DOHH2 (cell line): ENCODE measurements around the gene PIGH.

ENCODE experiments used
- H3F3A ChIP-seq: fragments of 200-600 bp; sonication (generic), shearing (Covaris generic); 2 replicates; pipeline ENCODE4 v1.6.0; 2016; ENCODE audit warnings: antibody characterized with exemption, mild to moderate bottlenecking; ENCODE audit not compliant: control insufficient read depth, insufficient read depth
- H3K27ac ChIP-seq: fragments of 200-600 bp; sonication (generic); 2 replicates; pipeline ENCODE4 v1.5.1; 2014; ENCODE audit warnings: low read depth, mild to moderate bottlenecking, low read length, moderate library complexity
- H3K27me3 ChIP-seq: fragments of 200-600 bp; sonication (generic); 2 replicates; pipeline ENCODE4 v1.6.1; 2014; ENCODE audit warnings: mild to moderate bottlenecking, low read length, mixed read lengths; ENCODE audit not compliant: control insufficient read depth
- H3K36me3 ChIP-seq: fragments of 200-600 bp; sonication (generic); 2 replicates; pipeline ENCODE4 v1.6.1; 2014; ENCODE audit warnings: mild to moderate bottlenecking, low read length, moderate library complexity, mixed read lengths; ENCODE audit not compliant: control insufficient read depth
- H3K4me1 ChIP-seq: fragments of 200-600 bp; sonication (generic); 2 replicates; pipeline ENCODE4 v1.6.1; 2014; ENCODE audit warnings: mild to moderate bottlenecking, low read length, mixed read lengths; ENCODE audit not compliant: control insufficient read depth
- H3K4me2 ChIP-seq: fragments of 200-600 bp; sonication (generic); 2 replicates; pipeline ENCODE4 v1.6.0; 2014; ENCODE audit warnings: mild to moderate bottlenecking, low read length, moderate library complexity
- H3K4me3 ChIP-seq: fragments of 200-600 bp; sonication (generic); 2 replicates; pipeline ENCODE4 v1.5.1; 2014; ENCODE audit warnings: mild to moderate bottlenecking, low read length, mixed read lengths
- H3K79me2 ChIP-seq: fragments of 200-600 bp; sonication (generic); 2 replicates; pipeline ENCODE4 v1.6.1; 2014; ENCODE audit warnings: mild to moderate bottlenecking, low read length, mixed read lengths; ENCODE audit not compliant: control insufficient read depth
- H3K9me2 ChIP-seq: fragments of 200-600 bp; sonication (generic); replicated peaks from 2 replicates; pipeline ENCODE4 v1.6.1; 2014; ENCODE audit warnings: mild to moderate bottlenecking, low read length, mixed read lengths; ENCODE audit not compliant: control insufficient read depth
- H3K9me3 ChIP-seq: fragments of 200-600 bp; sonication (generic); 2 replicates; pipeline ENCODE4 v1.6.1; 2014; ENCODE audit warnings: antibody characterized with exemption, low read length, mixed read lengths; ENCODE audit not compliant: control insufficient read depth, insufficient read depth
- H4K20me1 ChIP-seq: fragments of 200-600 bp; sonication (generic); 2 replicates; pipeline ENCODE4 v1.6.0; 2014; ENCODE audit warnings: low read depth, mild to moderate bottlenecking, antibody characterized with exemption, low read length, moderate library complexity; ENCODE audit not compliant: control insufficient read depth, insufficient read depth
- EZH2phosphoT487 ChIP-seq: fragments of 200-600 bp; sonication (generic); IDR thresholded peaks from 2 replicates; pipeline ENCODE4 v1.6.1; 2017; ENCODE audit warnings: borderline replicate concordance, mild to moderate bottlenecking, antibody characterized with exemption, low read length, moderate library complexity, mixed read lengths
- TF ChIP-seq, protein P1 (sequence below): fragments of 200-600 bp; sonication (generic); IDR thresholded peaks from one replicate; pipeline ENCODE4 v1.5.1; 2014; ENCODE audit warnings: antibody characterized with exemption, mild to moderate bottlenecking, low read depth, low read length; ENCODE audit not compliant: poor library complexity, severe bottlenecking

PIGH gene

DNA sequence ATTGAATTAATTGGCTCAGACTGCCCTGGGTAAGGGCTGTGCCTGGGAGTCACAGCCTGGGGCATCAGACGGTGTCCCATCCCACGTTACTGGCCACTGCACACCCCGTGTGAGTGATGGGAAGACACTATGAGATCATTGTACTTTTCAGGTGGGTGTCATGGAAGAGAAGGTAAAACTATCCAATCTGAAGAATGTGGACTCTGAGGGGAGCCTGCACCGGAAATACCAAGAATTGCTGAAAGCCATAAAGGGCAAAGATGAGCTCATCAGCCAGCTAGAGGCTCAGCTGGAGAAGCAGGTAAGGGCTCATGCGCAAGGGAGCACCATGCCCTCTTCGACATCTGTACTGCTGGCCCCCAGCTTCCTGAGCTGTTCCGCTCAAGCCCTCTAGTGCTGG, 43.0 kb downstream of the PIGH start:
- Histone ChIP-seq H3K9me2 (no peaks in the 10 kb centered on the region), H3K27ac (no peak overlapping the region), H3K9me3 (no peaks in the 10 kb centered on the region), H3K4me1 (no peaks in the 10 kb centered on the region), H3K27me3 (peaks cover 15% of the 10 kb centered on the region), H3K36me3 (no peaks in the 10 kb centered on the region), H3F3A (no peaks in the 10 kb centered on the region), H4K20me1 (no peaks in the 10 kb centered on the region), H3K79me2 (no peaks in the 10 kb centered on the region), H3K4me2 (no peak overlapping the region), H3K4me3 (no peak overlapping the region)
- TF ChIP-seq EZH2phosphoT487 = no peak
- TF ChIP-seq, protein P1, sequence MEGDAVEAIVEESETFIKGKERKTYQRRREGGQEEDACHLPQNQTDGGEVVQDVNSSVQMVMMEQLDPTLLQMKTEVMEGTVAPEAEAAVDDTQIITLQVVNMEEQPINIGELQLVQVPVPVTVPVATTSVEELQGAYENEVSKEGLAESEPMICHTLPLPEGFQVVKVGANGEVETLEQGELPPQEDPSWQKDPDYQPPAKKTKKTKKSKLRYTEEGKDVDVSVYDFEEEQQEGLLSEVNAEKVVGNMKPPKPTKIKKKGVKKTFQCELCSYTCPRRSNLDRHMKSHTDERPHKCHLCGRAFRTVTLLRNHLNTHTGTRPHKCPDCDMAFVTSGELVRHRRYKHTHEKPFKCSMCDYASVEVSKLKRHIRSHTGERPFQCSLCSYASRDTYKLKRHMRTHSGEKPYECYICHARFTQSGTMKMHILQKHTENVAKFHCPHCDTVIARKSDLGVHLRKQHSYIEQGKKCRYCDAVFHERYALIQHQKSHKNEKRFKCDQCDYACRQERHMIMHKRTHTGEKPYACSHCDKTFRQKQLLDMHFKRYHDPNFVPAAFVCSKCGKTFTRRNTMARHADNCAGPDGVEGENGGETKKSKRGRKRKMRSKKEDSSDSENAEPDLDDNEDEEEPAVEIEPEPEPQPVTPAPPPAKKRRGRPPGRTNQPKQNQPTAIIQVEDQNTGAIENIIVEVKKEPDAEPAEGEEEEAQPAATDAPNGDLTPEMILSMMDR = no peak

DNA sequence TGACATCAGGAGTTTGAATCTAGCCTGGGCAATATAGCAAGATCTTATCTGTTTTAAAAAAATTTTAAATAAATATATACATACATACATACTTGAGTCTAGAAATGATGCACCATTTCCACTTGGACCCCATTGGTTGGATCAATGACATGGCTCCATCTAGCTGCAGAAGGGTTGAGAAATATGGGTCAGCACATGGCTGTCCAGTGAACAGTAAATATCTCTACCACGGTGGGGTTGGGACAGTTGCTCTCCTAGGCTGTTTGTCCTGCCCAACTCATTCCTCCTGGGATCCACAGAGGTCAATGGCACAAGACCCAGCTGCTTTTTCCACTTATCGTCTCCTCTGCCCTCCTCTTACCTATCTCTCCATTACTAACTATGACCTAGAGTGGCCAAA, 43.4 kb downstream of the PIGH start:
- no peaks in the 10 kb centered on the region for H3K4me1 ChIP-seq
- H3K79me2 ChIP-seq = no peaks in the 10 kb centered on the region
- H3K4me2 ChIP-seq = no peak overlapping the region
- no peaks in the 10 kb centered on the region for H3K36me3 ChIP-seq
- no peak overlapping the region for H3K27ac ChIP-seq
- no peaks in the 10 kb centered on the region for H3F3A ChIP-seq
- H4K20me1 ChIP-seq = no peaks in the 10 kb centered on the region
- no peaks in the 10 kb centered on the region for H3K9me3 ChIP-seq
- H3K9me2 ChIP-seq = no peaks in the 10 kb centered on the region
- peaks cover 15% of the 10 kb centered on the region for H3K27me3 ChIP-seq
- H3K4me3 ChIP-seq = no peak overlapping the region
- TF ChIP-seq, protein P1 = no peak
- no peak for TF ChIP-seq EZH2phosphoT487

DNA sequence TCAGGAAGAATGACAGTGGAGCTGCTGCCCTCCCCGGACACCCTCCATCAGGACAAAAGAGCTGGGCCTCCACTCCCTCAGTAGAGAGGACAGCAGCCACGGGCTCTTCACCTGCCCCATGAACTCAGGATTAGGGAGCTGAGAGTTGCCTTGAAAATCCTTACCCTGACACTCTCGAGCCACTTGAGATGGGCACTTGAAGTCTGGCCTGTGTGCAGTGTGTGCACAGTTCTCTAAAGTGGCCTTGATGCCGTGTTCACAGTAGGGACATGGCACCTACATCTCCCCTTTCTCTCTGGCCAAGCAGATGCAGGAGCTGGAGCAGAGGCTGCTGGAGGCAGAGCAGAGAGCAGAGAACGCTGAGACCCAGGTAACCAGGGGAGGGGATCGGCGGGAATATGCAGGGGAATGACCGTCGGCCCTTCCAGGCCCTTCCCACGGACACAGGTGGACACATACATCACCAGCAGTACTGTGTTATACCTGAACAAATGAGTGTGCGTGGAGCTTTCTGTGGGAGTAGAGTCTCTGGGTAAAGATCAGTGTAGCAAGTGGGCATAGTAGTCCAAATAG, 44.5 kb downstream of the PIGH start:
- TF ChIP-seq EZH2phosphoT487 = no peak
- TF ChIP-seq, protein P1 = no peak
- Histone ChIP-seq H3F3A (no peaks in the 10 kb centered on the region), H3K27ac (no peak overlapping the region), H3K9me3 (no peaks in the 10 kb centered on the region), H3K36me3 (no peaks in the 10 kb centered on the region), H3K4me1 (no peaks in the 10 kb centered on the region), H3K4me2 (no peak overlapping the region), H3K79me2 (no peaks in the 10 kb centered on the region), H3K9me2 (no peaks in the 10 kb centered on the region), H4K20me1 (no peaks in the 10 kb centered on the region), H3K4me3 (no peak overlapping the region), H3K27me3 (peaks cover 15% of the 10 kb centered on the region)
